ENCODE data around the gene CTXN1.

- TF ChIP-seq CTCF (IDR thresholded peaks at IDR 0.05; ENCODE audit: insufficient read depth, low read length, poor library complexity, severe bottlenecking) (no peak), EZH2phosphoT487 (conservative IDR thresholded peaks at IDR 0.05; ENCODE audit: low read length) (no peak)
These were observed 5.5 kb upstream of the CTXN1 start for GRCh38 chr19:7931221-7932061.
